A549 (cell line): ENCODE results near the gene RAB13. TPM values are rescaled to one million over a fixed set of nuclear protein-coding genes. Genes with fewer than 3 reads are reported as not detected.

Experiments
- ATOH8 ChIP-seq: fragments of 250-450 bp; sonication (Bioruptor Pico); IDR thresholded peaks from 2 replicates; pipeline ENCODE4 v1.5.0; 2020; ENCODE audit warnings: low read depth, mild to moderate bottlenecking, moderate library complexity
- BCL3 ChIP-seq: fragments of >200 bp; sonication (Bioruptor Twin); formaldehyde crosslinking; IDR thresholded peaks from 3 replicates; pipeline ENCODE4 v1.6.1; 2016
- BHLHE40 ChIP-seq: IDR thresholded peaks from 2 replicates; pipeline ENCODE4 v1.6.1; 2012; ENCODE audit warnings: low read depth, low read length, inconsistent platforms
- CHD2 ChIP-seq: fragments of 150-350 bp; IDR thresholded peaks from 2 replicates; pipeline ENCODE4 v1.6.1; 2014; ENCODE audit warnings: low read length; ENCODE audit not compliant: partially characterized antibody
- CHD4 ChIP-seq: fragments of 200-600 bp; sonication (generic); IDR thresholded peaks from 2 replicates; pipeline ENCODE4 v1.6.1; 2016; ENCODE audit warnings: antibody characterized with exemption, mild to moderate bottlenecking, borderline replicate concordance
- EHF ChIP-seq: fragments of 250-450 bp; sonication (Bioruptor Pico); IDR thresholded peaks from 2 replicates; pipeline ENCODE4 v1.5.0; 2020; ENCODE audit warnings: mild to moderate bottlenecking
- EHMT2 ChIP-seq: fragments of 200-600 bp; sonication (generic); IDR thresholded peaks from 2 replicates; pipeline ENCODE4 v1.6.1; 2016; ENCODE audit warnings: antibody characterized with exemption, low read depth, mild to moderate bottlenecking, moderate library complexity
- ELK1 ChIP-seq: fragments of 150-350 bp; IDR thresholded peaks from 2 replicates; pipeline ENCODE4 v1.6.1; 2014; ENCODE audit warnings: low read depth, mild to moderate bottlenecking, low read length
- ESRRA ChIP-seq: fragments of 150-350 bp; IDR thresholded peaks from 2 replicates; pipeline ENCODE4 v1.6.1; 2014; ENCODE audit warnings: mild to moderate bottlenecking, low read length, borderline replicate concordance
- FOSL2 ChIP-seq, 2 experiments: fragments of 450-650 bp in 1 of 2; fragments of >200 bp in 1 of 2; sonication (Bioruptor Twin) in 1 of 2; formaldehyde crosslinking; IDR thresholded peaks; 2 replicates each; pipeline versions ENCODE4 v1.5.0 to v1.6.1; 2016 to 2020; ENCODE audit warnings: mild to moderate bottlenecking in 1 of 2, moderate library complexity in 1 of 2
- GATA3 ChIP-seq: IDR thresholded peaks from 2 replicates; pipeline ENCODE4 v1.6.1; 2012; ENCODE audit warnings: borderline replicate concordance
- HDAC2 ChIP-seq: fragments of 200-600 bp; sonication (generic); IDR thresholded peaks from 2 replicates; pipeline ENCODE4 v1.6.1; 2016
- HEYL ChIP-seq: fragments of 250-450 bp; sonication (Bioruptor Pico); IDR thresholded peaks from 2 replicates; pipeline ENCODE4 v1.8.0; 2021; ENCODE audit warnings: mild to moderate bottlenecking, moderate library complexity
- HMGXB4 ChIP-seq: fragments of 250-450 bp; sonication (Bioruptor Pico); IDR thresholded peaks from 2 replicates; pipeline ENCODE4 v1.5.0; 2021; ENCODE audit warnings: mild to moderate bottlenecking, moderate library complexity, borderline replicate concordance
- HOXB13 ChIP-seq: fragments of 250-450 bp; sonication (Bioruptor Pico); IDR thresholded peaks from 2 replicates; pipeline ENCODE4 v1.5.0; 2020; ENCODE audit warnings: low read depth, mild to moderate bottlenecking, moderate library complexity
- MAX ChIP-seq: IDR thresholded peaks from 2 replicates; pipeline ENCODE4 v1.6.1; 2012
- MAZ ChIP-seq: fragments of 150-350 bp; IDR thresholded peaks from 2 replicates; pipeline ENCODE4 v1.6.1; 2014; ENCODE audit warnings: antibody characterized with exemption, low read depth, low read length, borderline replicate concordance
- NFE2L2 ChIP-seq: fragments of 150-350 bp; conservative IDR thresholded peaks from 2 replicates; pipeline ENCODE4 v1.6.1; 2014; ENCODE audit warnings: low read length
- NPAS2 ChIP-seq: fragments of 250-450 bp; sonication (Bioruptor Pico); IDR thresholded peaks from 2 replicates; pipeline ENCODE4 v1.8.0; 2022; ENCODE audit warnings: mild to moderate bottlenecking, moderate library complexity, borderline replicate concordance
- NR3C1 ChIP-seq: fragments of >200 bp; sonication (Bioruptor Twin); formaldehyde crosslinking; IDR thresholded peaks from 3 replicates; pipeline ENCODE4 v1.6.1; 2017
- POLR2AphosphoS2 ChIP-seq: conservative IDR thresholded peaks from 2 replicates; pipeline ENCODE4 v1.6.1; 2012; ENCODE audit warnings: low read length, improper control_type of control experiment, inconsistent platforms
- RAD21 ChIP-seq, 2 experiments: fragments of >200 bp in 1 of 2; sonication (Bioruptor Twin) in 1 of 2; formaldehyde crosslinking in 1 of 2; IDR thresholded peaks in 1 of 2; conservative IDR thresholded peaks in 1 of 2; 2 replicates in 1 of 2; 3 replicates in 1 of 2; pipeline ENCODE4 v1.6.1; 2012 to 2018; ENCODE audit warnings: inconsistent platforms in 1 of 2
- RCOR1 ChIP-seq: fragments of 150-350 bp; IDR thresholded peaks from 2 replicates; pipeline ENCODE4 v1.6.1; 2014; ENCODE audit warnings: antibody characterized with exemption, low read length, low read depth
- REST ChIP-seq: fragments of 200-600 bp; sonication (generic); IDR thresholded peaks from 2 replicates; pipeline ENCODE4 v1.6.1; 2016; ENCODE audit warnings: antibody characterized with exemption, mild to moderate bottlenecking, moderate library complexity
- RFX5 ChIP-seq: fragments of 450-650 bp; IDR thresholded peaks from 2 replicates; pipeline ENCODE4 v1.7.1; 2014; ENCODE audit warnings: antibody characterized with exemption, mild to moderate bottlenecking, moderate library complexity
- SMC3 ChIP-seq: fragments of >200 bp; sonication (Bioruptor Twin); formaldehyde crosslinking; IDR thresholded peaks from 3 replicates; pipeline ENCODE4 v1.6.1; 2018; ENCODE audit warnings: inconsistent platforms
- USF2 ChIP-seq: fragments of 450-650 bp; IDR thresholded peaks from 2 replicates; pipeline ENCODE4 v1.6.1; 2014; ENCODE audit warnings: antibody characterized with exemption
- ZC3H11A ChIP-seq: fragments of 450-650 bp; IDR thresholded peaks from 2 replicates; pipeline ENCODE4 v1.6.1; 2014; ENCODE audit warnings: antibody characterized with exemption, mild to moderate bottlenecking
- ZFP36 ChIP-seq: fragments of 450-650 bp; IDR thresholded peaks from 2 replicates; pipeline ENCODE4 v1.6.1; 2014; ENCODE audit warnings: borderline replicate concordance; ENCODE audit not compliant: partially characterized antibody
- ZNF302 ChIP-seq: fragments of 250-450 bp; sonication (Bioruptor Pico); IDR thresholded peaks from 2 replicates; pipeline ENCODE4 v1.9.0; 2021; ENCODE audit warnings: inconsistent platforms, mild to moderate bottlenecking, moderate library complexity
- ZSCAN20 ChIP-seq: fragments of 250-450 bp; sonication (Bioruptor Pico); IDR thresholded peaks from 2 replicates; pipeline ENCODE4 v1.8.0; 2022; ENCODE audit warnings: mild to moderate bottlenecking, moderate library complexity
- polyA plus RNA-seq, 4 experiments: library from polyadenylated mRNA; depleted of rRNA in 3 of 4; stranded (reverse); fragments of >200 nt; fragmentation: RNase III in 1 of 4; extraction: RNeasy Plus Mini Kit Qiagen cat#74134 plus additional on column Dnase treatment in 1 of 4; gene quantifications; 2 replicates in 3 of 4; 3 replicates in 1 of 4; pipeline ENCODE4 v1.2.3, GENCODE V29; 2011 to 2017

Gene RAB13
- polyA plus RNA-seq, 2 of the 4 experiments (the other 2 are of a cell fraction): 90.9 to 160 TPM

GRCh38 chr1:153958111-153958960, 27.8 kb downstream of the RAB13 start, which contains the start of gene CRTC2 (continued):
- TF ChIP-seq EHF: 0 out of 2 replicates have a peak, but pooled peaks have one; percentile 47
- no peak for TF ChIP-seq ZFP36
- no peak for TF ChIP-seq NFE2L2
- TF ChIP-seq NR3C1: no peak
- TF ChIP-seq USF2: no peak
- no peak for TF ChIP-seq CHD2
- TF ChIP-seq ZNF302: no peak
- TF ChIP-seq EHMT2: no peak
- no peak for TF ChIP-seq CHD4
- TF ChIP-seq HEYL (CRISPR knock-in tag): no peak
- TF ChIP-seq SMC3: no peak; the same call in 2 of the 3 replicates
- no peak for TF ChIP-seq HMGXB4
- TF ChIP-seq HDAC2: no peak
- TF ChIP-seq MAX: peak; percentile 58
- TF ChIP-seq ESRRA: no peak
- TF ChIP-seq POLR2AphosphoS2: no peak; the same call in 1 of the 2 replicates
- TF ChIP-seq NPAS2 (CRISPR knock-in tag): no peak
- TF ChIP-seq ZSCAN20 (CRISPR knock-in tag): no peak
- no peak for TF ChIP-seq MAZ
- TF ChIP-seq RFX5: no peak
- TF ChIP-seq BCL3: peak; percentile 55; the same call in 1 of the 3 replicates
- 0 out of 5 replicates have a peak, but pooled peaks of 1 of the 2 experiments have one; percentile 13 for TF ChIP-seq RAD21 (conservative IDR thresholded peaks at IDR 0.05 in 1 of 2, IDR thresholded peaks at IDR 0.05 in 1 of 2)
- no peak for TF ChIP-seq HOXB13
- no peak for TF ChIP-seq ELK1
- TF ChIP-seq BHLHE40: no peak
- peak; percentile 29; the same call in 1 of the 2 replicates for TF ChIP-seq GATA3
- no peak for TF ChIP-seq ZC3H11A
- no peak for TF ChIP-seq FOSL2 (IDR thresholded peaks at IDR 0.05)
- no peak for TF ChIP-seq FOSL2 (CRISPR knock-in tag; IDR thresholded peaks at IDR 0.05)
- no peak for TF ChIP-seq RCOR1
- no peak; the same call in 1 of the 2 replicates for TF ChIP-seq ATOH8 (CRISPR knock-in tag)
- TF ChIP-seq REST: no peak; the same call in 1 of the 2 replicates
